Measurements from ENCODE around the gene KDELR1.

The KDELR1 gene

DNA sequence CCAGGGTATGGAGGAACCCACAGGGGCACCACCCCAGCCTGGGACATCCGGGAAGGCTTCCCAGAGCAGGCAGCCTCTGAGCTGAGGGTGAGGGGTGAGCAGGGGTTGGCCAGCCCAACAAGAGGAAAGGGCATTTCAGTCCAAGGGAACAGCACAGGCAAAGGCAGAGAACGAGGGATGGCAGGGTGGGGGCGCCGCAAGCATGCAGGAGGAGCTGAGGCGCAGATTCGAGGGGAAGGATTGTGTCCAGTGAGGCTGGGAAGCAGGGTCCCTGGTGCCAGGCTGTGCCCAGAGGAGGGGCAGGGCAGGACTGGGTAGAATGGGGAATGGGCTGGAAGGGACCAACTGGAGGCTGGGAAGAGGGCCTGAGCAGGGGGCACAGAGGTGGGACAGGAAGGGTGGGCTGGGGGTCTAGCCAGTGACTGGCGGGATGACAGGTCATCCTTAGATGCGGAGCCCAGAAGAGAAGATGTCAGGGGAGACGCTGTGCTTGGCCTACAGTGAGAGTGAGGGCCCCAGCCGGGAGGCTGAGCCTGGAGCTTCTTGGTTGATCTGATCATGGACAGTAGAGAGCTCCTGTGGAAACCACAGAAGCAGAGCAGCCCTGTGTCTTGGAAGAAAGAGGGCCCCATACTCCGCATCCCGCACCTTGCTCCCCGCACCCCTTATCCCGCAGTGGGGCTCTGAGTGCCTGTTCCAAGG, 52.4 kb downstream of the KDELR1 start:
- no peak overlapping the region for H3K4me2 ChIP-seq (ENCODE audit: low read length)
- H3F3A ChIP-seq (ENCODE audit: control insufficient read depth, insufficient read depth): peaks cover 4% of the 10 kb centered on the region; the same call in 1 of the 2 replicates
- H3K27ac ChIP-seq (ENCODE audit: low read depth, low read length): no peak overlapping the region
- TF ChIP-seq, protein P1, sequence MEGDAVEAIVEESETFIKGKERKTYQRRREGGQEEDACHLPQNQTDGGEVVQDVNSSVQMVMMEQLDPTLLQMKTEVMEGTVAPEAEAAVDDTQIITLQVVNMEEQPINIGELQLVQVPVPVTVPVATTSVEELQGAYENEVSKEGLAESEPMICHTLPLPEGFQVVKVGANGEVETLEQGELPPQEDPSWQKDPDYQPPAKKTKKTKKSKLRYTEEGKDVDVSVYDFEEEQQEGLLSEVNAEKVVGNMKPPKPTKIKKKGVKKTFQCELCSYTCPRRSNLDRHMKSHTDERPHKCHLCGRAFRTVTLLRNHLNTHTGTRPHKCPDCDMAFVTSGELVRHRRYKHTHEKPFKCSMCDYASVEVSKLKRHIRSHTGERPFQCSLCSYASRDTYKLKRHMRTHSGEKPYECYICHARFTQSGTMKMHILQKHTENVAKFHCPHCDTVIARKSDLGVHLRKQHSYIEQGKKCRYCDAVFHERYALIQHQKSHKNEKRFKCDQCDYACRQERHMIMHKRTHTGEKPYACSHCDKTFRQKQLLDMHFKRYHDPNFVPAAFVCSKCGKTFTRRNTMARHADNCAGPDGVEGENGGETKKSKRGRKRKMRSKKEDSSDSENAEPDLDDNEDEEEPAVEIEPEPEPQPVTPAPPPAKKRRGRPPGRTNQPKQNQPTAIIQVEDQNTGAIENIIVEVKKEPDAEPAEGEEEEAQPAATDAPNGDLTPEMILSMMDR (IDR thresholded peaks at IDR 0.05; ENCODE audit: low read depth, low read length, poor library complexity, severe bottlenecking): no peak
- no peak for TF ChIP-seq EZH2phosphoT487 (IDR thresholded peaks at IDR 0.05; ENCODE audit: borderline replicate concordance, low read length)
- H3K9me3 ChIP-seq (ENCODE audit: control insufficient read depth, insufficient read depth, low read length): no peaks in the 10 kb centered on the region
- H3K79me2 ChIP-seq (ENCODE audit: control insufficient read depth, low read length): no peaks in the 10 kb centered on the region
- H4K20me1 ChIP-seq (ENCODE audit: control insufficient read depth, insufficient read depth, low read depth, low read length): no peaks in the 10 kb centered on the region
- no peaks in the 10 kb centered on the region for H3K27me3 ChIP-seq (ENCODE audit: control insufficient read depth, low read length)
- peaks cover 4% of the 10 kb centered on the region; the same call in 1 of the 2 replicates for H3K36me3 ChIP-seq (ENCODE audit: control insufficient read depth, low read length)
- peaks cover 10% of the 10 kb centered on the region for H3K4me1 ChIP-seq (ENCODE audit: control insufficient read depth, low read length)
- no peak overlapping the region for H3K4me3 ChIP-seq (ENCODE audit: low read length)
- no peaks in the 10 kb centered on the region for H3K9me2 ChIP-seq (replicated peaks; ENCODE audit: control insufficient read depth, low read length)

DNA sequence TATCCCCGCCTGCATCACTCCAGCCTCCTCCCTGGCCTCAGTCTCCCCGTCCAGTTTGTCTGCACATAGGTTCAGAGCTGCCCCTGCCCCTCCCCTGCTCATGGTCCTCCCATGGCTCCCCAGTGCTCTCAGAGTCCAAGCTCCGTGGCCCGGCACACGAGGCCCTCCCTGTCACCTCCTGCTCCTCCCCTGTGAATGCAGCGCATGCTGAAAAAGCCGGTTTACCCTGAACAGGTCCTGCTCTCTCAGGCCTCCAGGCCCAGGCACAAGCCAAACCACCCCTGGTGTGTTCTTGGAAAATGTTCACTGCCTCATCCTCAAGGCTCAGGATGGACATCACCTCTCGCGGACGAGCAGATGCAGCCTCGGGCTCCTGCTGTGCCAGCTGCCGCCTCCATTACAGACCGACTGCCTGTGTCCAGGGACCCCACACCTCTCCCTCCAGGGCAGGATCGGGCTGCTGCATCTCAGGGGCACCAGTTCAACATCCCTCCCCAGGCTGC, 53.0 kb downstream of the KDELR1 start:
- Histone ChIP-seq H3K4me2 (ENCODE audit: low read length) (no peak overlapping the region), H4K20me1 (ENCODE audit: control insufficient read depth, insufficient read depth, low read depth, low read length) (no peaks in the 10 kb centered on the region), H3K9me2 (replicated peaks; ENCODE audit: control insufficient read depth, low read length) (no peaks in the 10 kb centered on the region), H3K4me3 (ENCODE audit: low read length) (no peak overlapping the region), H3K27me3 (ENCODE audit: control insufficient read depth, low read length) (no peaks in the 10 kb centered on the region), H3F3A (ENCODE audit: control insufficient read depth, insufficient read depth) (peaks cover 8% of the 10 kb centered on the region), H3K36me3 (ENCODE audit: control insufficient read depth, low read length) (peaks cover 4% of the 10 kb centered on the region; the same call in 1 of the 2 replicates), H3K79me2 (ENCODE audit: control insufficient read depth, low read length) (no peaks in the 10 kb centered on the region), H3K27ac (ENCODE audit: low read depth, low read length) (no peak overlapping the region), H3K4me1 (ENCODE audit: control insufficient read depth, low read length) (peaks cover 15% of the 10 kb centered on the region), H3K9me3 (ENCODE audit: control insufficient read depth, insufficient read depth, low read length) (no peaks in the 10 kb centered on the region)
- TF ChIP-seq, protein P1 (IDR thresholded peaks at IDR 0.05; ENCODE audit: low read depth, low read length, poor library complexity, severe bottlenecking): no peak
- TF ChIP-seq EZH2phosphoT487 (IDR thresholded peaks at IDR 0.05; ENCODE audit: borderline replicate concordance, low read length): no peak

DNA sequence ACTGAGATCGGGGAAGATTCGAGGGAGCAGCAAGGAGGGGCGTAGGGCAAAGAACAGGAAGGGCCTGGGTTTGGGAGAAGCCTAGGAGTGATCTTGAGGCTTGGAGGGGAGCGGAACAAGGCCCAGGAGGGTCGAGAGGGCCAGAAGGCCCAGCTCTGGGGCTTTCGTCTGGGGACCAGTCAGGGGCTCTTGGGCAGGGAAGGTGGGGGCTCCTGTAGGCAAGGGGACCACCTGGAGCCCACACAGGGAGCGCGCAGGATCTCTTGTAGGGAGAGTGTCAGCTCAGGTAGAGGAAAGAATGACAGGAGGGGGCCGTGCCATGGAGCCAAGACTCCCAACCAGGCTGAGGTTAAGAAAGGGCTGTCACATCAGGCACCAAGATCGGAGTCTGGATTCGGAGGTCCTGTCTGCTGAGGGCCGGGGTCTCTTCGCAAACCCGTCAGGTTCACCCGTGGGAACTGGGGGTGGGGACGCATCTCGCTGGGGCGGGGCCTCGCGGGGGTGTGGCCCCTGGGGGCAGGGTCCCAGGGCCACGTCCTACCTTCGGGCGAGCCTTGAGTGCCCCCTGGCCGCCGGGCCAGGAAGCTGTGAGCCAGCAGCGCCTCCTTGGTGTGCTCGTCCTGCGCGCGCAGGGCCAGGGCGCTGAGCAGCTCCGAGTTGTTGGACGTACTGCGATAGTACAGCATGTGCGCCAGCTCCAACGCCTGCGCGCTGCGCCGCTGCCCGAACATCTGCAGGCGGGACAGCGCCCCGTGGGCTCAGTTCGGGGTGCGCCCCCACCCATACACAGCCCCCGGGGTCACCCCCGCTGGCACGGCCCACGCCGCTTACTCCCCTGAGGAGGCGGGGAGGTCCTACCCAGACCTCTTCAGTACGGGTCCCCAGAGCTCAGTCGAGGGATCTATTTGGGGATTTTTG, 57.6 kb downstream of the KDELR1 start:
- H3K4me3 ChIP-seq (ENCODE audit: low read length): peak overlapping the region; percentile 76
- H3K27ac ChIP-seq (ENCODE audit: low read depth, low read length): peak overlapping the region; percentile 89
- peak overlapping the region; percentile 82 for H3K4me2 ChIP-seq (ENCODE audit: low read length)
- H3K79me2 ChIP-seq (ENCODE audit: control insufficient read depth, low read length): peaks cover 10% of the 10 kb centered on the region; the same call in 1 of the 2 replicates
- no peaks in the 10 kb centered on the region for H4K20me1 ChIP-seq (ENCODE audit: control insufficient read depth, insufficient read depth, low read depth, low read length)
- H3K9me2 ChIP-seq (replicated peaks; ENCODE audit: control insufficient read depth, low read length): no peaks in the 10 kb centered on the region
- H3K36me3 ChIP-seq (ENCODE audit: control insufficient read depth, low read length): peaks cover 9% of the 10 kb centered on the region
- peaks cover 54% of the 10 kb centered on the region for H3K4me1 ChIP-seq (ENCODE audit: control insufficient read depth, low read length)
- peaks cover 19% of the 10 kb centered on the region for H3F3A ChIP-seq (ENCODE audit: control insufficient read depth, insufficient read depth)
- H3K9me3 ChIP-seq (ENCODE audit: control insufficient read depth, insufficient read depth, low read length): peaks cover 4% of the 10 kb centered on the region
- no peaks in the 10 kb centered on the region for H3K27me3 ChIP-seq (ENCODE audit: control insufficient read depth, low read length)
- TF ChIP-seq EZH2phosphoT487 (IDR thresholded peaks at IDR 0.05; ENCODE audit: borderline replicate concordance, low read length): no peak
- TF ChIP-seq, protein P1 (IDR thresholded peaks at IDR 0.05; ENCODE audit: low read depth, low read length, poor library complexity, severe bottlenecking): peak; percentile 88

Measured in DOHH2 (cell line).